Heart right ventricle (tissue), 16 donors: ENCODE measurements around the gene BICC1. TPM values are rescaled to one million over a fixed set of nuclear protein-coding genes. Genes with fewer than 3 reads are reported as not detected.

Source experiments
- ATAC-seq, 8 donors: fragments of 200-7000 bp; cut with Tn5 transposase; one replicate each; pipeline ENCODE4 v1.9.1; 2020; ENCODE audit warnings: mild to moderate bottlenecking in 8 of 8, moderate library complexity in 8 of 8, moderate number of reproducible peaks in 1 of 8
- DNase-seq, 2 donors: peaks; one replicate each; pipeline ENCODE4 v3.0.0-alpha.2; 2020
- H3K27ac ChIP-seq, 10 donors: fragments of 200-600 bp; sonication (generic) in 2 of 10; one replicate each; pipeline versions ENCODE4 v1.5.0 to v1.8.0; 2020 to 2022; ENCODE audit warnings: mild to moderate bottlenecking in 3 of 10
- H3K27me3 ChIP-seq, 7 donors: fragments of 200-600 bp; one replicate each; pipeline ENCODE4 v1.8.0; 2021 to 2022; ENCODE audit warnings: mild to moderate bottlenecking in 2 of 7
- H3K36me3 ChIP-seq, 9 donors: fragments of 200-600 bp; sonication (generic) in 1 of 9; one replicate each; pipeline versions ENCODE4 v1.5.0 to v1.8.0; 2020 to 2022; ENCODE audit warnings: mild to moderate bottlenecking in 2 of 9
- H3K4me1 ChIP-seq, 9 donors: fragments of 200-600 bp; sonication (generic) in 1 of 9; one replicate each; pipeline versions ENCODE4 v1.5.0 to v1.8.0; 2020 to 2022; ENCODE audit warnings: mild to moderate bottlenecking in 4 of 9
- H3K4me3 ChIP-seq, 10 donors: fragments of 200-600 bp; sonication (generic) in 2 of 10; one replicate each; pipeline versions ENCODE4 v1.5.0 to v1.8.0; 2020 to 2022; ENCODE audit warnings: mild to moderate bottlenecking in 7 of 10, moderate library complexity in 2 of 10
- H3K9me3 ChIP-seq, 11 donors: fragments of 200-600 bp in 10 of 11; sonication (generic) in 2 of 11; one replicate each; pipeline versions ENCODE4 v1.5.0 to v1.8.0; 2013 to 2022; ENCODE audit warnings: mild to moderate bottlenecking in 2 of 11, control low read depth in 1 of 11, moderate library complexity in 1 of 11
- WGBS, 2 donors: extraction: QIAGEN DNeasy Blood & Tissue Kit; methylation state at CpG; one replicate each; pipeline ENCODE4 v1.1.7; 2013; ENCODE audit warnings: inconsistent platforms in 1 of 2; 5-methylcytosine and 5-hydroxymethylcytosine counted together
- intact Hi-C, 10 donors: fragments of 100-400 bp; cut with DNase I; formaldehyde crosslinking; loops; one replicate each; pipeline versions ENCODE4 v1.11.1 to v1.14.2; 2022
- polyA plus RNA-seq, 2 donors: library from polyadenylated mRNA; stranded (reverse); fragments of 200-250 nt; gene quantifications; one replicate each; pipeline ENCODE4 v1.2.3, GENCODE V29; 2013
- total RNA-seq, 10 donors: library from RNA; stranded (reverse); fragmentation: NEBNext Ultra II Directional in 3 of 10; extraction: Animal tissue kit (Norgen Biotek cat#: 25700) in 3 of 10; gene quantifications; one replicate each; pipeline versions ENCODE4 v1.2.1 to v1.2.4, GENCODE V29; 2021 to 2023
- TF ChIP-seq, protein P1 (sequence below), 9 donors: fragments of 200-600 bp; sonication (generic) in 2 of 9; IDR thresholded peaks; one replicate each; pipeline versions ENCODE4 v1.5.0 to v1.8.0; 2021 to 2022; ENCODE audit warnings: antibody characterized with exemption in 9 of 9, mild to moderate bottlenecking in 5 of 9, moderate library complexity in 1 of 9
- donor health status: Arrhythmogenic right ventricular cardiomyopathy.
- donor health status: ischemic (EF 13 %, LVEDD 7.1; RV severe dilation, severe dysfunction).
- donor health status: healthy with polysubstance abuse.
- donor health status: DM: no; HTN: yes; CAD: no.
- donor health status: DM: no; HTN: no; CAD: no.
- donor health status: ischemic (EF 25% LVEDD 6.9; RV normal size, moderate dysfunction).
- donor health status: ischemic (EF 25% LVEDD 5.7; RV mildly dilated, moderate dysfunction).
- donor health status: healthy.
- donor health status: DM: yes; HTN: yes; CAD: no.
- donor health status: Ischemic cardiomyopathy.
- donor health status: ischemic (EF 35%, LVEDD 5.7; RV mildly dilated, moderate dysfunction).
- donor health status: nonischemic (EF 11% LVEDD 7.7; RV severe dilation, severe dysfunction).
- donor health status: DM: yes; HTN: yes; CAD: no.
- donor health status: PGD.
- donor health status: ischemic (EF 29% LVEDD 5.4; RV normal size, mild dysfunction).
- donor health status: nonischemic (EF 23%, LVEDD 6.1; RV moderate dilation, normal function).

The BICC1 gene
- total and polyA plus RNA-seq, 12 donors = 1.6 to 9.2 (median 5.0) TPM

- DNase-seq (no peak), ATAC-seq (no peak)
- TF ChIP-seq, protein P1, sequence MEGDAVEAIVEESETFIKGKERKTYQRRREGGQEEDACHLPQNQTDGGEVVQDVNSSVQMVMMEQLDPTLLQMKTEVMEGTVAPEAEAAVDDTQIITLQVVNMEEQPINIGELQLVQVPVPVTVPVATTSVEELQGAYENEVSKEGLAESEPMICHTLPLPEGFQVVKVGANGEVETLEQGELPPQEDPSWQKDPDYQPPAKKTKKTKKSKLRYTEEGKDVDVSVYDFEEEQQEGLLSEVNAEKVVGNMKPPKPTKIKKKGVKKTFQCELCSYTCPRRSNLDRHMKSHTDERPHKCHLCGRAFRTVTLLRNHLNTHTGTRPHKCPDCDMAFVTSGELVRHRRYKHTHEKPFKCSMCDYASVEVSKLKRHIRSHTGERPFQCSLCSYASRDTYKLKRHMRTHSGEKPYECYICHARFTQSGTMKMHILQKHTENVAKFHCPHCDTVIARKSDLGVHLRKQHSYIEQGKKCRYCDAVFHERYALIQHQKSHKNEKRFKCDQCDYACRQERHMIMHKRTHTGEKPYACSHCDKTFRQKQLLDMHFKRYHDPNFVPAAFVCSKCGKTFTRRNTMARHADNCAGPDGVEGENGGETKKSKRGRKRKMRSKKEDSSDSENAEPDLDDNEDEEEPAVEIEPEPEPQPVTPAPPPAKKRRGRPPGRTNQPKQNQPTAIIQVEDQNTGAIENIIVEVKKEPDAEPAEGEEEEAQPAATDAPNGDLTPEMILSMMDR (IDR thresholded peaks at IDR 0.05) = no peak
- Histone ChIP-seq H3K27ac (no peak overlapping the region), H3K4me3 (no peak overlapping the region), H3K9me3 (no peaks in the 10 kb centered on the region), H3K27me3 (no peaks in the 10 kb centered on the region), H3K36me3 (peaks cover 0 to 3% (median 0%) of the 10 kb centered on the region in 9 donors), H3K4me1 (peaks cover 0 to 5% (median 0%) of the 10 kb centered on the region in 9 donors)
- intact Hi-C loops = no loop called here
- WGBS, 2 donors = 41 to 59% methylated on average over 6 of the region's 6 CpGs
Observed at GRCh38 chr10:58826694-58827093, 314.0 kb downstream of the BICC1 start.

DNA sequence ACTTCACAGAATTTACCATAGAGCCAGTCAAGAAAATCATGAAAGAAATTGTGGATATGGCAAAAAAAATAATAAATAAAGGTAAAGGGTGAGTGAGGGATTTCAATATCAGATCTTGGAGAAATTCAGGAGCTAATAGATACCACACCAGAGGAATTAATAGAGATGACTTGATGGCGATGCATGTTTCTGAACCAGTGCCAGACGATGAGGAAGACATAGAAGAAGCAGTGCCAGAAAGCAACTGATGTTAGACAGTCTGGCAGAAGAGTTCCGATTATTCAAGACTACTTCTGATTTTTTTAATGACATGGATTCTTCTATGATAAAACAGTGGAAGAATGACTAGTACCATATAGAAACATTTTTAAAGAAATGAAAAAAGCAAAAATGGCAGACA is 314.7 kb downstream of the BICC1 start:
- Histone ChIP-seq H3K4me3 (no peak overlapping the region), H3K36me3 (peaks cover 0 to 3% (median 0%) of the 10 kb centered on the region in 9 donors), H3K4me1 (no peaks in the 10 kb centered on the region), H3K9me3 (no peaks in the 10 kb centered on the region), H3K27me3 (no peaks in the 10 kb centered on the region), H3K27ac (no peak overlapping the region)
- no peak for ATAC-seq
- 87 to 88% methylated on average over 3 of the region's 3 CpGs for WGBS, 2 donors
- TF ChIP-seq, protein P1 (IDR thresholded peaks at IDR 0.05) = no peak
- no peak for DNase-seq
- intact Hi-C loops = no loop called here

- H3K27me3 ChIP-seq = no peaks in the 10 kb centered on the region
- H3K9me3 ChIP-seq = no peaks in the 10 kb centered on the region
- intact Hi-C loops = no loop called here
- H3K4me3 ChIP-seq = no peak overlapping the region
- no peak for DNase-seq
- no peak overlapping the region for H3K27ac ChIP-seq
- TF ChIP-seq, protein P1 (IDR thresholded peaks at IDR 0.05) = no peak
- peaks cover 0 to 3% (median 0%) of the 10 kb centered on the region in 9 donors for H3K4me1 ChIP-seq
- WGBS, 2 donors = 84 to 86% methylated on average over 5 of the region's 5 CpGs
- H3K36me3 ChIP-seq = peaks cover 0 to 3% (median 0%) of the 10 kb centered on the region in 9 donors
- no peak for ATAC-seq
Observed at GRCh38 chr10:58829839-58830238, 317.2 kb downstream of the BICC1 start.

DNA sequence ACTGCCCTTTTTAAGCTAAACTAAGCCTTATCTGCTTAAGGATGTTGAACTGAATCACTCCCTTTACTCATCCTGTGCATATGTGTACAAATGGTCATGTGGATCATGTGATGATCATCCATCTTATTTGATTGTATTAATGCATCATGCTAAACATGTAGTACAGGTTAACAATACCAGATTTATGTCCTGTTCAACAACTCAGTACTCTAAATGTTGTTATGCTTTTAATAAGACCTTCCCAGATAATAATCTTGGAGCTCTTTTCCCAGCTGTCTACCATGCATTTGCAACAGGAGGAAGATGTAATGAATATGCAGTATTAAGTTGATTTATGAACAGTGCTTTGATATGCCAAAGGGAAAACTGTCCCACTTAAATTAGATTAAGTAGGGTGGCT is 318.0 kb downstream of the BICC1 start:
- DNase-seq (no peak), ATAC-seq (no peak)
- no peak overlapping the region for H3K27ac ChIP-seq
- intact Hi-C loops = no loop called here
- TF ChIP-seq, protein P1 (IDR thresholded peaks at IDR 0.05) = no peak
- no peak overlapping the region for H3K4me3 ChIP-seq
- H3K9me3 ChIP-seq = no peaks in the 10 kb centered on the region
- H3K4me1 ChIP-seq = peaks cover 0 to 3% (median 0%) of the 10 kb centered on the region in 9 donors
- no peaks in the 10 kb centered on the region for H3K27me3 ChIP-seq
- peaks cover 0 to 3% (median 0%) of the 10 kb centered on the region in 9 donors for H3K36me3 ChIP-seq
